ENCODE data around the gene HTRA2.

Gene HTRA2

GRCh38 chr2:74515981-74516633, 13.6 kb upstream of the HTRA2 start:
- DNase-seq (ENCODE audit: low read depth) = no peak

GRCh38 chr2:74516650-74517049, 13.1 kb upstream of the HTRA2 start:
- no peak for DNase-seq (ENCODE audit: low read depth)

- DNase-seq (ENCODE audit: low read depth) = no peak
Measured at GRCh38 chr2:74522516-74522915, 7.2 kb upstream of the HTRA2 start.

- no peak for DNase-seq (ENCODE audit: low read depth)
Measured at GRCh38 chr2:74524005-74524404, 5.7 kb upstream of the HTRA2 start.

- DNase-seq (ENCODE audit: low read depth) = no peak
Measured at GRCh38 chr2:74524955-74525716, 4.6 kb upstream of the HTRA2 start.

GRCh38 chr2:74525717-74526648, 3.8 kb upstream of the HTRA2 start, which contains the start of gene DQX1:
DQX1 (minus strand) TSS chr2:74526231; CDS start chr2:74525729, 502 bp downstream.
- no peak for DNase-seq (ENCODE audit: low read depth)

- no peak for DNase-seq (ENCODE audit: low read depth)
Measured at GRCh38 chr2:74526649-74527230, 3.0 kb upstream of the HTRA2 start.

GRCh38 chr2:74527741-74528140, 2.0 kb upstream of the HTRA2 start:
- DNase-seq (ENCODE audit: low read depth) = no peak

GRCh38 chr2:74528600-74529356, 955 bp upstream of the HTRA2 start:
- no peak for DNase-seq (ENCODE audit: low read depth)

- no peak for DNase-seq (ENCODE audit: low read depth)
Measured at GRCh38 chr2:74530239-74531187, 780 bp downstream of the HTRA2 start.

GRCh38 chr2:74531666-74532065, 1.9 kb downstream of the HTRA2 start:
- no peak for DNase-seq (ENCODE audit: low read depth)

GRCh38 chr2:74532222-74532621, 2.5 kb downstream of the HTRA2 start:
- DNase-seq (ENCODE audit: low read depth) = peak; percentile 64

GRCh38 chr2:74533464-74533863, 3.7 kb downstream of the HTRA2 start:
- no peak for DNase-seq (ENCODE audit: low read depth)

GRCh38 chr2:74534411-74534810, 4.7 kb downstream of the HTRA2 start:
- DNase-seq (ENCODE audit: low read depth) = no peak

- no peak for DNase-seq (ENCODE audit: low read depth)
Measured at GRCh38 chr2:74535440-74535965, 5.8 kb downstream of the HTRA2 start.

GRCh38 chr2:74536166-74536950, 6.6 kb downstream of the HTRA2 start:
- DNase-seq (ENCODE audit: low read depth) = no peak

GRCh38 chr2:74537140-74537539, 7.4 kb downstream of the HTRA2 start:
- DNase-seq (ENCODE audit: low read depth) = no peak

- no peak for DNase-seq (ENCODE audit: low read depth)
Measured at GRCh38 chr2:74538881-74539339, 9.2 kb downstream of the HTRA2 start.

GRCh38 chr2:74540291-74540690, 10.6 kb downstream of the HTRA2 start:
- DNase-seq (ENCODE audit: low read depth) = no peak

Measured in fibroblast of the conjunctiva (primary cell).